A549 (cell line): ENCODE measurements around the gene TMEM132D.

ENCODE experiments used
- CBX2 ChIP-seq: fragments of 200-600 bp; sonication (generic); IDR thresholded peaks from 2 replicates; pipeline ENCODE4 v1.6.1; 2016; ENCODE audit warnings: low read depth, mild to moderate bottlenecking, borderline replicate concordance
- CTCF ChIP-seq: fragments of >200 bp; sonication (Bioruptor Twin); formaldehyde crosslinking; IDR thresholded peaks from 3 replicates; pipeline ENCODE4 v1.5.1; 2016
- EHMT2 ChIP-seq: fragments of 200-600 bp; sonication (generic); IDR thresholded peaks from 2 replicates; pipeline ENCODE4 v1.6.1; 2016; ENCODE audit warnings: antibody characterized with exemption, low read depth, mild to moderate bottlenecking, moderate library complexity
- FOSL2 ChIP-seq, 2 experiments: fragments of 450-650 bp in 1 of 2; fragments of >200 bp in 1 of 2; sonication (Bioruptor Twin) in 1 of 2; formaldehyde crosslinking; IDR thresholded peaks; 2 replicates each; pipeline versions ENCODE4 v1.5.0 to v1.6.1; 2016 to 2020; ENCODE audit warnings: mild to moderate bottlenecking in 1 of 2, moderate library complexity in 1 of 2
- HOXA7 ChIP-seq: fragments of 250-450 bp; sonication (Bioruptor Pico); IDR thresholded peaks from 2 replicates; pipeline ENCODE4 v1.5.0; 2020; ENCODE audit warnings: mild to moderate bottlenecking, moderate library complexity
- KDM1A ChIP-seq: fragments of 200-600 bp; sonication (generic); IDR thresholded peaks from 2 replicates; pipeline ENCODE4 v1.6.1; 2016; ENCODE audit warnings: low read depth, mild to moderate bottlenecking
- KDM5A ChIP-seq: fragments of 200-600 bp; sonication (generic); IDR thresholded peaks from 2 replicates; pipeline ENCODE4 v1.6.1; 2016; ENCODE audit warnings: antibody characterized with exemption, mild to moderate bottlenecking
- MAFK ChIP-seq: fragments of 450-650 bp; IDR thresholded peaks from 2 replicates; pipeline ENCODE4 v1.6.1; 2014; ENCODE audit not compliant: partially characterized antibody
- MAX ChIP-seq: IDR thresholded peaks from 2 replicates; pipeline ENCODE4 v1.6.1; 2012
- MYC ChIP-seq: IDR thresholded peaks from 2 replicates; pipeline ENCODE4 v1.6.1; 2012; ENCODE audit warnings: mild to moderate bottlenecking, inconsistent platforms, low read length, improper control_type of control experiment, borderline replicate concordance
- POLR2A ChIP-seq: IDR thresholded peaks from 2 replicates; pipeline ENCODE4 v1.6.1; 2012; ENCODE audit warnings: mild to moderate bottlenecking, low read length
- RARB ChIP-seq: fragments of 250-450 bp; sonication (Bioruptor Pico); IDR thresholded peaks from 2 replicates; pipeline ENCODE4 v1.8.0; 2021; ENCODE audit warnings: mild to moderate bottlenecking, moderate library complexity
- TF ChIP-seq, protein P1 (sequence below): fragments of >200 bp; sonication (Bioruptor Twin); formaldehyde crosslinking; IDR thresholded peaks from 3 replicates; pipeline ENCODE4 v1.6.1; 2016

- TF ChIP-seq CTCF (no peak), FOSL2 (IDR thresholded peaks at IDR 0.05) (no peak), FOSL2 (CRISPR knock-in tag; IDR thresholded peaks at IDR 0.05) (no peak), CBX2 (no peak), MAX (no peak), POLR2A (no peak), KDM5A (no peak), RARB (CRISPR knock-in tag) (no peak), KDM1A (no peak), EHMT2 (no peak), HOXA7 (CRISPR knock-in tag) (no peak), MAFK (no peak), MYC (no peak)
- TF ChIP-seq, protein P1, sequence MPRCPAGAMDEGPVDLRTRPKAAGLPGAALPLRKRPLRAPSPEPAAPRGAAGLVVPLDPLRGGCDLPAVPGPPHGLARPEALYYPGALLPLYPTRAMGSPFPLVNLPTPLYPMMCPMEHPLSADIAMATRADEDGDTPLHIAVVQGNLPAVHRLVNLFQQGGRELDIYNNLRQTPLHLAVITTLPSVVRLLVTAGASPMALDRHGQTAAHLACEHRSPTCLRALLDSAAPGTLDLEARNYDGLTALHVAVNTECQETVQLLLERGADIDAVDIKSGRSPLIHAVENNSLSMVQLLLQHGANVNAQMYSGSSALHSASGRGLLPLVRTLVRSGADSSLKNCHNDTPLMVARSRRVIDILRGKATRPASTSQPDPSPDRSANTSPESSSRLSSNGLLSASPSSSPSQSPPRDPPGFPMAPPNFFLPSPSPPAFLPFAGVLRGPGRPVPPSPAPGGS, result no peak
Observed at GRCh38 chr12:129789921-129790320, 113.9 kb downstream of the TMEM132D start.
